Endodermal cell (in vitro differentiated cells): Measurements from ENCODE around the gene SMPD3. TPM values are rescaled to one million over a fixed set of nuclear protein-coding genes. Genes with fewer than 3 reads are reported as not detected.

Source experiments
- DNase-seq: peaks from one replicate; pipeline ENCODE4 v3.0.0-alpha.2; 2017
- H3K27ac ChIP-seq: 2 replicates; pipeline ENCODE4 v1.5.1; 2013; ENCODE audit warnings: mild to moderate bottlenecking, low read depth, low read length, moderate library complexity
- H3K27me3 ChIP-seq: 2 replicates; pipeline ENCODE4 v1.6.1; 2013; ENCODE audit warnings: mild to moderate bottlenecking, low read length, moderate library complexity; ENCODE audit not compliant: insufficient read depth, control insufficient read depth, poor library complexity, severe bottlenecking
- H3K36me3 ChIP-seq: 2 replicates; pipeline ENCODE4 v1.7.0; 2013; ENCODE audit warnings: mild to moderate bottlenecking, low read length, moderate library complexity; ENCODE audit not compliant: control insufficient read depth, insufficient read depth
- H3K4me1 ChIP-seq: one replicate; pipeline ENCODE4 v1.7.0; 2013; ENCODE audit warnings: low read length; ENCODE audit not compliant: control insufficient read depth, insufficient read depth
- H3K4me3 ChIP-seq: 2 replicates; pipeline ENCODE4 v1.5.1; 2013; ENCODE audit warnings: mild to moderate bottlenecking, low read length, moderate library complexity
- H3K9ac ChIP-seq: 2 replicates; pipeline ENCODE4 v1.6.1; 2013; ENCODE audit warnings: mild to moderate bottlenecking, low read length, moderate library complexity; ENCODE audit not compliant: poor library complexity, severe bottlenecking; ENCODE audit errors: extremely low read depth
- H3K9me3 ChIP-seq: 2 replicates; pipeline ENCODE4 v1.6.1; 2013; ENCODE audit warnings: mild to moderate bottlenecking, low read length, moderate library complexity; ENCODE audit not compliant: control insufficient read depth
- H3K27ac Mint-ChIP-seq: 2 replicates; pipeline ENCODE4 v1.8.0; 2020; ENCODE audit warnings: mixed read lengths
- H3K27me3 Mint-ChIP-seq: 2 replicates; pipeline ENCODE4 v1.8.0; 2021; ENCODE audit warnings: mild to moderate bottlenecking, mixed read lengths; ENCODE audit not compliant: insufficient read depth
- H3K36me3 Mint-ChIP-seq: 2 replicates; pipeline ENCODE4 v1.8.0; 2020; ENCODE audit warnings: low read depth, mixed read lengths
- H3K4me1 Mint-ChIP-seq: 2 replicates; pipeline ENCODE4 v1.8.0; 2020; ENCODE audit warnings: mixed read lengths
- H3K4me3 Mint-ChIP-seq: 2 replicates; pipeline ENCODE4 v1.8.0; 2020; ENCODE audit warnings: mild to moderate bottlenecking, moderate library complexity, mixed read lengths
- H3K9me3 Mint-ChIP-seq: 2 replicates; pipeline ENCODE4 v1.8.0; 2020; ENCODE audit warnings: mild to moderate bottlenecking, mixed read lengths
- WGBS, 2 experiments: methylation state at CpG; one replicate each; pipeline versions ENCODE4 v1.1.5 to v1.1.7; 2013; ENCODE audit warnings: missing lambda C conversion rate in 2 of 2, mixed read lengths in 1 of 2; ENCODE audit not compliant: insufficient coverage in 1 of 2, insufficient read length in 1 of 2; 5-methylcytosine and 5-hydroxymethylcytosine counted together
- total RNA-seq, 2 donors: library from RNA; stranded (reverse); fragmentation: NEBNext Ultra II Directional in 1 of 2; extraction: Animal tissue kit (Norgen Biotek cat#: 25700) in 1 of 2; gene quantifications; 2 replicates in 1 of 2; 3 replicates in 1 of 2; pipeline ENCODE4 v1.2.1, GENCODE V29; 2021
- TF ChIP-seq, protein P1 (sequence below): fragments of 200-600 bp; sonication (generic); conservative IDR thresholded peaks from 2 replicates; pipeline ENCODE4 v1.5.0; 2021; ENCODE audit warnings: antibody characterized with exemption, mild to moderate bottlenecking

The SMPD3 gene
- total RNA-seq, 2 donors from 2014 or later: 0.07 TPM; not detected in 1

DNA sequence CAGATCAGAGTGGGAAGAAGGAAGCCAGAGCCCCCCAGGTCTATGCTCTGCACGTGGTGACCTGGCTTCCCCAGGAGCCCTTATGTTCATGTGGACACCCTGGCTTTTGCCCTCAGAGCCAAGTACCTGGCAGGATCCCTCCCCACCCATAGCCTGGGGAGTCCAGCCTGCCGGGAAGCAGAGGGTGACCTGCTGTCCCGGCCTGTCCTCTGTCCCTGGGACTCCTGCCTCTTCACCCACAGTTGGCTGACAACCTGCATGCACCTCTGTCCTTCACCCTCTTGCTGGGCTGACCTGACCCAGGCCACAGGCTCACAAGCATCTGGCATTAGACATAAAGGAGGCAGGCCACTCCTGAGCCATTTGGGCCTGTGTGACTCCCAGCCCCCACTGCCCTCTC is 60.2 kb downstream of the SMPD3 start:
- Histone ChIP-seq H3K9me3 (no peaks in the 10 kb centered on the region), H3K4me1 (peaks cover 11% of the 10 kb centered on the region), H3K27me3 (no peaks in the 10 kb centered on the region), H3K27ac (no peak overlapping the region), H3K4me3 (no peak overlapping the region), H3K9ac (no peak overlapping the region), H3K36me3 (no peaks in the 10 kb centered on the region)
- Mint-ChIP-seq H3K9me3 (no peaks in the 10 kb centered on the region), H3K36me3 (no peaks in the 10 kb centered on the region), H3K4me1 (peaks cover 51% of the 10 kb centered on the region), H3K4me3 (no peak overlapping the region), H3K27ac (no peak overlapping the region), H3K27me3 (no peaks in the 10 kb centered on the region)
- TF ChIP-seq, protein P1, sequence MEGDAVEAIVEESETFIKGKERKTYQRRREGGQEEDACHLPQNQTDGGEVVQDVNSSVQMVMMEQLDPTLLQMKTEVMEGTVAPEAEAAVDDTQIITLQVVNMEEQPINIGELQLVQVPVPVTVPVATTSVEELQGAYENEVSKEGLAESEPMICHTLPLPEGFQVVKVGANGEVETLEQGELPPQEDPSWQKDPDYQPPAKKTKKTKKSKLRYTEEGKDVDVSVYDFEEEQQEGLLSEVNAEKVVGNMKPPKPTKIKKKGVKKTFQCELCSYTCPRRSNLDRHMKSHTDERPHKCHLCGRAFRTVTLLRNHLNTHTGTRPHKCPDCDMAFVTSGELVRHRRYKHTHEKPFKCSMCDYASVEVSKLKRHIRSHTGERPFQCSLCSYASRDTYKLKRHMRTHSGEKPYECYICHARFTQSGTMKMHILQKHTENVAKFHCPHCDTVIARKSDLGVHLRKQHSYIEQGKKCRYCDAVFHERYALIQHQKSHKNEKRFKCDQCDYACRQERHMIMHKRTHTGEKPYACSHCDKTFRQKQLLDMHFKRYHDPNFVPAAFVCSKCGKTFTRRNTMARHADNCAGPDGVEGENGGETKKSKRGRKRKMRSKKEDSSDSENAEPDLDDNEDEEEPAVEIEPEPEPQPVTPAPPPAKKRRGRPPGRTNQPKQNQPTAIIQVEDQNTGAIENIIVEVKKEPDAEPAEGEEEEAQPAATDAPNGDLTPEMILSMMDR: no peak
- no peak for DNase-seq
- WGBS, 2 experiments: 86 to 93% methylated on average over 3 of the region's 3 CpGs

DNA sequence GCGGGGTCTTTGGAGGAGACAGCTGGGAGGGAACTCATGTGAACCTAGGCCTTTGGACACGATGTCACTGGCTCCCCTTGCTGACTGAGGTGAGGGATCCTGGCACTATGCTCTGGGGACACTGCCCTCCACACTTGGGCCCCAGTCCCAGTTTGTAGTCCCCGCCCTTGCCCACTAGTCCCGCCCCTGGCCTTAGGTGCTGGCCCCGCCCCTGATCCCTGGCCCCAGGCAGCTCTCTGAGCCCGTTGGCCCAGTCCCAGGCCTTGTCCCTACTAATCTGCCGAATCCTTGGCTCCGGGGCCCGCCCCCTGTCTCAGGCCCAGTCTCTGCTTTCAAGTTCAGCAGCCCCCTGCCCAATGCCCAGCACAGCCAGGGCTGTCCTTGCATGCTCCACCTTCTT is 61.0 kb downstream of the SMPD3 start:
- Mint-ChIP-seq H3K4me1 (peaks cover 55% of the 10 kb centered on the region), H3K4me3 (no peak overlapping the region), H3K27me3 (no peaks in the 10 kb centered on the region), H3K27ac (no peak overlapping the region), H3K9me3 (no peaks in the 10 kb centered on the region), H3K36me3 (no peaks in the 10 kb centered on the region)
- Histone ChIP-seq H3K9me3 (no peaks in the 10 kb centered on the region), H3K4me3 (no peak overlapping the region), H3K36me3 (no peaks in the 10 kb centered on the region), H3K27me3 (no peaks in the 10 kb centered on the region), H3K9ac (no peak overlapping the region), H3K27ac (no peak overlapping the region), H3K4me1 (peaks cover 11% of the 10 kb centered on the region)
- TF ChIP-seq, protein P1: no peak
- DNase-seq: peak; percentile 91
- 92 to 97% methylated on average over 6 to 9 of the region's 9 CpGs for WGBS, 2 experiments

DNA sequence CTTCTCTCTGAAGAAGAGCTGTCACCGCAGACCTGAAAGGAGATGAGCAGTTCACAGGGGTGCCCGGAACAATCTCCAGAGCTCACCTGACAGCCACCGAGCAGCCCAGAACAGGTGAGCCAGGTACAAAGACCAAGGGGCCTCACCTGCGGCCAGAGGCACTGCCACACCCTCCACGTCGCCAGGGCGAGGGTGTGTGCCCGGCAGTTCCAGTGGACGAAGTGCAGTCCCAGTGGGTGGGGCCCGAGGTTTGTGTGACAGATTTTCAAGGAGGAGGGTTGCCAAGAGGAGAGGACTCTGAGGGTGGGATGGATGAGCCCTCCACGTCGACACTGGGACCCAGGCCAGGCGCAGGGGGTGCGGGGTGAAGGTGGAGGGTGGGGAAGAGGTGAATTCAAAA is 61.7 kb downstream of the SMPD3 start:
- 91 to 98% methylated on average over 8 to 14 of the region's 14 CpGs for WGBS, 2 experiments
- H3K9me3 Mint-ChIP-seq: no peaks in the 10 kb centered on the region

More for the DNA sequence above, 61.7 kb downstream of the SMPD3 start:
- peaks cover 56% of the 10 kb centered on the region for H3K4me1 Mint-ChIP-seq
- no peaks in the 10 kb centered on the region for H3K9me3 ChIP-seq
- no peaks in the 10 kb centered on the region for H3K36me3 Mint-ChIP-seq
- no peak overlapping the region for H3K4me3 ChIP-seq
- H3K36me3 ChIP-seq: no peaks in the 10 kb centered on the region
- no peaks in the 10 kb centered on the region for H3K27me3 ChIP-seq
- TF ChIP-seq, protein P1: no peak
- H3K9ac ChIP-seq: no peak overlapping the region
- H3K27ac Mint-ChIP-seq: no peak overlapping the region
- H3K4me1 ChIP-seq: peaks cover 11% of the 10 kb centered on the region
- no peaks in the 10 kb centered on the region for H3K27me3 Mint-ChIP-seq
- H3K27ac ChIP-seq: no peak overlapping the region
- DNase-seq: no peak
- no peak overlapping the region for H3K4me3 Mint-ChIP-seq
